Globus pallidus (tissue), 1 donor: Measurements from ENCODE around the gene SOX18.

Experiments used
- DNase-seq: peaks from one replicate; pipeline ENCODE4 v3.0.0-alpha.2; 2015; ENCODE audit warnings: low spot score

SOX18 gene

DNA sequence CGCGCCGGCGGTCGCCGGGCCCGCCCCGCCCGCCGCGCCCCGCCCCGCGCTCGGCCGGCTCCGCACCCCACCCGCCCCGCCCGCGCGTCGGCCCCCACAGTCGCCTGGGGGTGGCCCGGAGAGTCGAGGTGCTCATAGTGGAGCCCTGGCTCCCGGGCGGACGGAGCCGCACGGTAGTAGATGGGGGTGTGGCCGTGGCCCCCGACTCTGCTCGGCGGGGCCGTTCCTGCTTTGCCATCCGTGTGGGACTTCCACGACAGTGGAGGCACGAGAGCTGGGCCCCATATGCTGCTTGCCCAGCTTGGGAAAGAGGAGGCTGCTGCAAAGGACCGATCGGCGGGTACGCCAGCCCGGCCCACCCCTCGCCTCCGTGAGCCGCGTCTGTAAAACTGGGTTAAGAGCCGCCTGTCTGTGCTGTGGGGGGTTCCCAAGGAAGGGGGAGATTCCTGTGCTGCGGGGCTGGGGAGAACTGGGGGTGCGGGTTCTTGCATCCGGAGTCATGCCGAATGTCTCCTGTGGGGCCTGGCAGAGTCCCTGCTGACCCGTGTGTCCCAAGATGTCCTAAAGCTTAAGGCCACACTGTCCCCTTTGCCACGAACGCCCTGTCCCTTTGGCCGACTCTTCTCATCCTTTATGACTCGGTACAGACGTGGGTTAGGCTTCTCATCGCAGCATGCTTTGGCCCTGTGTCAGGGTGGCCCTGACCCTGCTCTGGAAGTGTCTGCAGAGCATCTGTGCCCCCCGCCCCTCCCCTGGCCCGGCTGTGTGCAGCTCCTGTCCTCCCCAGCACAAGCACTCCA, 30.8 kb upstream of the SOX18 start, which contains the start of gene OPRL1:
OPRL1 (plus strand) TSS at position 70 of the 800 bp plus-strand sequence. CDS start 12,639 bp downstream, outside the sequence.
- DNase-seq = no peak

DNA sequence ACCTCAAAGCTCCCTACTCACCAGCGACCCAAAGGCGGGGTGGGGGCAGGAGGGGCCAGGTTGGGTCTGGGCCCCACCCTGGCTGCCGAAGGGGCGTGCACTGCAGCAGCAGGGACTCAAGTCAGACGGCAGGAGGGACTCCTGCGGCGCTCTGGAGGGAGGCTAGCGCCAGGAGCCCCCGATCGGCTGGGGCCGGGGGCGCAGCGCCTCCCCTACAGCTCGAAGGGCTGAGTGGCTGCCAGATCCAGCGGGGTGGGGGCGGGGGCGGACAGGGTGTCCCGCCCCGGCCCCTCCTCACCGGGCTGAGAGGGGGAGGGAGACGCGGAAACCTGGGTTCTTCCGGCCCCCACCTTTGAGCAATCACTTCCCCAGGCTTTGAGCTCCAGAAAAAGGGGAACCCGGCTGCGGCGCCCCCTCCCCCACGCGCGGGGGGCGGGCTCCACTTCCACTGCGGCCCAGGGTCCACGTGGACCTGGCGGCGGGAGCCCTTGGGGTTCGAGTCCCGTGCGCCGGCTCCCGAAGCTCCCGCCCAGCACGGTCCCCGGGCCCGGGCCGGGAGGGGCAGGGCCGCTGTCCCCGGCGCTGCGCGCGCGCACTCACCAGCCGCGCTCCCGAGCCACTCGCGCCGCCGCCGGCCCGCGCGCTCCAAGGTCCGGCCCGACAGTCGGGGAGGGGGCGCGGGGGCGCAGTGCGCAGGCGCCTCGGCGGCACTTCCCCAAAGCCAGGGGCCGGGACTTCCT, 30.0 kb upstream of the SOX18 start, which contains the start of gene RGS19:
RGS19 (minus strand) TSS at position 246 of the 740 bp plus-strand sequence. CDS start 2,632 bp downstream, outside the sequence.
- DNase-seq = peak; percentile 45

DNA sequence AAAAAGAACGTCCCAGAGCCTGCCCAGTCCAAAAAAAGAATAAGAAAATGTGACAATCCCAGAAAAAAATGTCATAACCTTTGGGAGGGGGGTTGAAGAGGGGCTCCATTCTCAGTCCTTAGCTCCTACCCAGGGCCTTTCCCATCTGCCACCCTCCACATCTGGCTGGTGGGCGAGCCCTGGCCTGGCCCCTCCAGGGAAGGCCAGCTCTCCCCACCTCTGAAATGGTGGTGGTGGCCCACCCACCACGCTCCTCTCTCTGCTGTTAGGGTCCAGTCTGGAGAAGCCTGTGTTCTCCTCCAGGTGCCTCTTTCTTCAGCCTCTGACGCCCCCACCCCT, 29.5 kb upstream of the SOX18 start:
- no peak for DNase-seq

DNA sequence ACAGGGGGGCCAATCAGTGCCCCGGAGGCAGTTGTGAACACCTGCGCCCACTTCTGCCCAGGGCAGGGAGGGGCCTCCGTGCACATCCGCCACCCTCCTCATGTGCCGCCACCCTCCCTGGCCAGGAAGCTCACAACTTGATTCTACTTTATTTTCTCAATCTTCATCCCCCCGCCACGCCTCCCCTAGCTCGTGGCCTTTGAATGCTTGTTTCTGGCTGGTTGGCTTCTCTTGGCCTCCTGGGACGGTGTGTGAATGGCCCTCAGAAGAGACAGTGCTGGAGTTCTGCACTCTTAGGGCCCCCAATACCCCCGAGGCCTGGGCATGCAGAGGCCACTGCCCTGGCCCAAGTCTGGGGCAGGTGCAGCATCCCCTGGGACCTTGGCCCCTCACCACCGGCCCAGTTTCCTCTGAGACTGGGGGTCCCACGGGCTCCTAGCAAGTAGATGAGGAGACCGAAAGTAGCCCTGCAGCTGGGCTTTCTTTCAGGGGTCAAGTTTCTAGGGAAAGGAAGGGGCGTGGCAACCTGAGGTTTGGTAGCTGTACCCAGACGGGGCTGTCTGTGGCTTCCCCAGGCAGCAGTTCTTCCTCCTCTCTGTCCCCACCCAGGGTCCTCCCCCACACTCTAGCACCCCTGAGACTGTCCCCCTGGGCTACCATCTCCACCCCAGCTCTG, 28.6 kb upstream of the SOX18 start:
- no peak for DNase-seq

DNA sequence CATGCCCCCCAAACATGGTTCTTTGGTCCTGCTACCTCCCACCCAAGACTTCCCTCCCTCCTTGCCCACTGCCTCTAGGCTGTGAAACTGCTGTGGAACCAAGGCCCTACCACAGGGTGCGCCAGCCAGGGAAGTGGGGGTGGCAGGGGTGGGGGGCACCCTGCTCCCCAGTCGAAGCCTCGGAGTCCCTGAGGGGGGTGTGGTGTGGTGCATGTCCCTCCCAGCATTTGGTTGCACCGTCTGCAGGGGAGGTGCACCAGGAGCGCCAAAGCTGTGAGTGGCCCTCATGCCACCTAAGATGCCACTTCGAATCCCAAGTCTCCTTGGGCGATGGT, 28.1 kb upstream of the SOX18 start:
- DNase-seq = no peak

DNA sequence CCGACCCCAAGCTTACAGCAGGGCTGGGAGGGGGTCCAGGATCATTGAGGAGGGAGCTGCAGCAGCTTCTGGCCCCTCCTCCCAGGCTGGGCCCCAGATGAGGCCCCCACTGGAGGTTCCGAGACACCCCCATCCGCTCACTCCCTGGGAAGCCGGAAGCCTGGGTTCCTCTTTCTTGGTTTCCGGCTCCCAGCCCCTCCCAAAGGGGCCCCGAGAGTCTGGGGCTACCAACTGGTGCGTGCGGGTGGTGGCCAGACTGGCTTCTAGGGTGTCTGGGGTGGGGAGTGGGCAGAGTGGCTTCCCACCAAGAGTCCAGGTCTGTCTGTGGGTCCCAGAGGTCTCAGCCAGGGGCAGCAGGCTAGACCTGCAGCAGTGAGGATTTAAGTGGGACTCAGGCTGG, 27.7 kb upstream of the SOX18 start:
- peak; percentile 33 for DNase-seq

DNA sequence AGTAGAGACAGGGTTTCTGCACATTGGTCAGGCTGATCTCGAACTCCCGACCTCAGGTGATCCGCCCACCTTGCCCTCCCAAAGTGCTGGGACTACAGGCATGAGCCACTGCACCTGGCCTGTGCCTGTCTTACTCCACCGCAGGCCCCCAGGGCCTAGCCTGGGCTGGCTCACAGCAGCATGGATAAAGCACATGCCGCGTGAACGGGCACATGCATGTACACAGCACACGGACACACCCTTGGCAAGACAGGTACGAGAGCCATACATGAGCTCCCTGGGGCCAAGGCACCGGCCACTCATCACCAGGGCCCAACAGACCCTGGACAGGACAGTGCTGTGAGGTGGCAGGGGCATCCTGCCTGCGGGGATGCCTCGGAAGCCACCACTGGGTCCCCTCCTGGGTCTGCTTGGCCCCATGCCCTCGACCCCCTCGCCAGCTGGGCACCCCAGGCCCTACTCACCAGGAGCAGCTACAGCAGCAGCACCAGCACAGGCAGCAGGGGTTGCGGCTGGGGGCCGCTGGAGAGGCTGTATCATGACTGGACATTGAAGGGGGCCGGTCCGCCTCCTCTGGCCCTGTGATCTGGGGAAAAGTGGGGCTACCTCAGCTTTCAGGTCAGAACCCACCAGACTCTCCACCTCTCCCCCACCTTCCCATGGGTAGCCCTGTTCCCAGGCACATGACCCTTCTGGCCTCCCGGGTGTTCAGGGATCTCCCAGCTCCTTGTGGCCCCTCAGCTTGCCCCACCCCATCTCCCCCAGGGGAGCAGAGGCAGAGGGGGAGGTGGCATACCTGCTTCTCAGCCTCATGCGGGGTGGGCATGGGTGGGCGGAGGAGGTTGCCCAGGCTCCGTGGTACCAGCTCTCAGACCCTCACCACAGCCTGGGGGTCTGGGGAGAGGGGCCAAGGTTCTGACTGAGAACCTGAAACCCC, 26.9 kb upstream of the SOX18 start:
- no peak for DNase-seq

DNA sequence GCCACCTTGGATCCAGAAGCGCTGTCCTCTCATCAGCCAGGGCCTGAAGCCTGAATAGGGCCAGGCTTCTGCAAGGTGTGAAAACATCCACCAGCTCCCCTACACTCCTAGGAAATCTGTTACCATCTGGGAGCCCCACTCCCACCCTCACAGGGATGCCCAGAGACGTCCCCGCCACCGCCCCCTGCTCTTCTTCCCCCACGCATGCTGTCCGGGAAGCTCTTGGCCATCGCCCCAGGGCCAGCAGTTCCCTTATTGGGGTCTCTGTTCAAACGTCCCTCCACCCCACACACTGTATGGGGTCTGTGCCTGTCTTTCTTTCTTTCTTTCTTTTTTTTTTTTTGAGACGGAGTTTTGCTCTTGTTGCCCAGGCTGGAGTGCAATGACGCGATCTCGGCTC, 26.1 kb upstream of the SOX18 start:
- DNase-seq = no peak

DNA sequence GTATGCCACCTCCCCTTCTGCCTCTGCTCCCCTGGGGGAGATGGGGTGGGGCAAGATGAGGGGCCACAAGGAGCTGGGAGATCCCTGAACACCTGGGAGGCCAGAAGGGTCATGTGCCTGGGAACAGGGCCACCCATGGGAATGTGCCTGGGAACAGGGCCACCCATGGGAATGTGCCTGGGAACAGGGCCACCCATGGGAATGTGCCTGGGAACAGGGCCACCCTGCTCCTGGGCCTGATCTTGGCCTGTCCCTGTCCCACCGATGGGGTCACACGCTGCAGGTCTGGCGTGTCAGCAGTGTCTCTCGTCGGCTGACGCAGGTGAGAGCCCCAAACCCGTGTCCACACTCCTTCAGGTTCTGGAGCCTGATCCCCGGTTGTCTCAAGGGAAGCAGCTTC, 25.5 kb upstream of the SOX18 start:
- DNase-seq = no peak

DNA sequence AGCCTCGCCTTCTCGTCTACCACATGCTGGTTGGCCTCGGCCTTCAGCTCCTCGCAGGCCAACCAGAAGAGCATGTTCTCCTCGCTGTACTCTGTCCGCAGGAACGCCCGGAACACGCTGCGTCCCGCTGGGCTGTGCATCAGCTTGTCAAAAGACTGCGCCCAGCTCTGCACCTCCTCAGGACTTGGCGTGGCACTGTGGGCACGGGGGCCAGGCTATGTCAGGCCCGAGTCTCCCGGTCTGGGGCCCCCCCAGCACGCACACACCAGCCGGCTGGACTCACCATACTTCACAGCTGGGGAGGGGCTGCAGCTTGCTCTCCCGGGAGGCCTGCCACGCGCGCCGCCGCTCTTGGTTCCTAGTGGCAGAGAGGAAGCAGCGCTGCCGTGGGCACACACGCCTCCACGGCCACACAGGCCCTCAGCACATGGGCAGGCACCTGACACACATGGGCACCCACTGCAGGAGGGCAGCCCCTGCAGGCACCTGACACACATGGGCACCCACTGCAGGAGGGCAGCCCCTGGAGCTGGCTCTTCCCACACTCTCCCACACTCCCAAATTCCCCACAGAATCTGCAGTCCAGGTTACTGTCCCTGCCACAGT, 24.8 kb upstream of the SOX18 start:
- DNase-seq = no peak

DNA sequence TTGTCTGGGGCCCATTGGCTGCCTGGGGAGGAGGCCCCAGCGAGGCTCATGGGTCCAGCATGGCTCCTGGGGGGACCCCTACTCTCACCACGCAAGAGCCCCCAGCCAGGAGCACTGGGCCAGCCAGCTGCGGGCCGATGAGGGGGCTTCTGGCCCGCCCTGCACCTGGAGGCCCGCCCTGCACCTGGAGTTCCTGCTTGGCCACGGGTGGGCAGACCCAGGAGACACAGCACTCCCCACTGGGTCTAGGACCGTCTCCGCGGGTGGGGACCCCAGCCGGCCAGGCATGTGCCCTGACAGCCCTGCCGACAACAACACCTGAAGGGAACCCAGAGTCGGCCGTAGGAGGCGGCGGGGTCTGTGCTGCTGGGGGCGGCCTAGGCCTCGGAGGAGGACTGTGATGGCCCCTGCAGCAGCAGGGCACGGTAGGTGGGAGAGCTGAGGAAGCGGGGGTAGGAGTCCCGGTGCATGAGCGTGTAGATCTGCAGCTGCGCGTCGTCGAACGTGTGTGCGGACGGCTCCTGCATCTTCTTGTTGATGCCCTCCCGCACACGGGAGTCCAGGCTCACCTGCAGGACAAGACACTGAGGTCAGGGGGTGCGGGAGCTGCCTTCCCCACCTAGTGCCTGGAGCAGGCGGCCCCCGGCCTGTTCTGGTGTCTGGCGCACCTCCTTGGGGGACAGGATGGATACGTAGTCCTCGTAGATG, 24.2 kb upstream of the SOX18 start:
- DNase-seq = no peak

DNA sequence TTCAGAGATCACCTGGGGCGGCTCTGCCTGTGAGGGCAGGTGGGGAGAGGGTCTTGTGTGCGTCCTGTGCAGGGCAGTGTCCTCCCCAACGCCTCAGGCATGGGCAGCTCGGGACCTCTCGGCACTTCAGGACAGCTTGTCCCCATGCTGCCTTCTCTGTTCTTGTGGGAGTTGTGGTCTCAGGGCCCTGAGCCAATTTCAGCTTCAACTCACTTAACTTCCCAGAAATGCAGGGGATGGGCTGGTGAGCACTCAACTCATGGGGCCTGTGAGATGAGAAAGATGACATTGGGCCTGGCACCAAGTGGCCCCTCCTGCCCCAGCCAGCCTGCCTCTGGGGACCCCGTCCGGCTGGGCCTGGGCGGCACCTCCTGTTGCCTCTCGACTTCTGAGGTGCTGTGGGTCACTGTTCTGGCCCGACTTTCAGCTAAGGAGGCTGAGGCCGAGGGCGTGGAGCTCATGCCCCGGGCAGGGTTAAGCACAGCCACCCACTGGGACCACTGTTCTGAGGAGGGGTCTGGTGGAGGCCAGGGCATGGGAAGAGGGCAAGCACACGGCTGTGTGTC, 23.1 kb upstream of the SOX18 start:
- no peak for DNase-seq

DNA sequence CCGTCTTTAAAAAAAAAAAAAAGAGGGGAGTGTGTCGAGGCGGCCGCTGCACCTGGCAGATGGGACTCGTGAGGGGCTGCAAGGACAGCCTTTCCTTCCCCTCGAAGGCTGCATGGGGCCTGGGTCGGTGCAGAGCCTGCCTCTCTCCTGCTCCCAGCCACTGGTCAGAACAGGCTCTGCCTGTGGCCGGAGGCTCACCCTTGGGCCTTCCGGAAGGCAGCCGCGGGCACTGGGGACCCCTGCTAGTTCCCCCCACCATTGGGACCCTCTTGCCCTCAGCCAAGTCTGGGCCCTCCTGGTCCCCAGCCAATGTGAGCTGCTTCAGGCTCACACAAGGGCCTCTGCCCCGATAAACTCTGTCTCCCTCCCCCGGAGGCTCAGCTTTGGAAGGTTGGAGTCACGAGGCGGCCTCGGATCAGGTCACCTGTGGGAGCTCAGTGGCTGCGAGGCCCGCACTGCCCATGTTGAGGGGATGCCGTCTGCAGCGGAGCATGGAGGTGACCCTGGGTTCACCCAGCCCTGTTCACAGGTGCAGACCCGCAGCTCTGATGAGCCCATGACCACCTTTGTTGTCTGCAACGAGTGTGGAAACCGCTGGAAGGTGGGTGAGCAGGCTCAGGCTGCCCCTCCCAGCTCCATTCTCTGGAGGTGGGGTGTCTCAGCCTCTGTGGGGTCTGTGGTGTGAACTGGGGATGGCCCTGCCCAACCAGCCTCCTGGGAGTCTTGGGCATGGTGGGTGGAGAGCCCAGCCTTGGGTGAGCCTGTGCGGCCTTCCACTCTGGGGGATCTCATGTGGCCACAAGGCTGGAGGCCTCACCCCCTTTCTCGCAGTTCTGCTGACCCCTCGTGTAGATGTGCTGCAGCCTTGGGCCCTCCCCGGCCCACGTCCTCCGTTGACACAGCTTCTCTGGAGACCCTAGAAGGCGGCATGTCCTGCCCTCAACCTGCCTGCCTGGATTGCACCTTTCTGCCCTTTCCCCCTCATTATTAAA, 22.2 kb upstream of the SOX18 start:
- DNase-seq = no peak

DNA sequence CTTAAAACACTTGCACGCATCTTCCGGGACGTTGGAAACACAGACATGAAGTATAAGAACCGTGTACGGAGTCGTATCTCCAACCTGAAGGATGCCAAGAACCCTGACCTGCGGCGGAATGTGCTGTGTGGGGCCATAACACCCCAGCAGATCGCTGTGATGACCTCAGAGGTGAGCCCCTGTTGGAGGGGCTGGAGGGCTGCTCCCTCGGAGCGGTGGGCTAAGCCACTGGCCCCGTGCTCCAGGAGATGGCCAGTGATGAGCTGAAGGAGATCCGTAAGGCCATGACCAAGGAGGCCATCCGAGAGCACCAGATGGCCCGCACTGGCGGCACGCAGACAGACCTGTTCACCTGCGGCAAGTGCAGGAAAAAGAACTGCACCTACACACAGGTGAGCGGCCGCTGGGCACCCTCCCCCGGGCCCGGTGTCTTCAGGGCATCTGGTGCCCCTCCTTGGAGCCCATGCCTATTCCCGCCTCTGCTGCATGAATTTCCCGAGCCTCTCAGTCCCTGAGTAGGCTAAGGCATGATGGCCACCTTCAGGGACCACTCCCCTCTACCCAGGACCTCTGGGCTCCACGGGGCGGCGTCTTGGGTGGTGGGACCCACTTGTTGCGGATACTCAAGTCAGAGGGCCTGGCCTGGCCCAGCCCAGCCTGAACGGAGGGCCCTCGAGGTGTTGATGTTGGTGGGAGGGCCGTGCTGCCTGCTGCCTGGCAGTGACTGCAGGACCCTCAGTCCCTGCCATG, 21.0 kb upstream of the SOX18 start:
- no peak for DNase-seq

DNA sequence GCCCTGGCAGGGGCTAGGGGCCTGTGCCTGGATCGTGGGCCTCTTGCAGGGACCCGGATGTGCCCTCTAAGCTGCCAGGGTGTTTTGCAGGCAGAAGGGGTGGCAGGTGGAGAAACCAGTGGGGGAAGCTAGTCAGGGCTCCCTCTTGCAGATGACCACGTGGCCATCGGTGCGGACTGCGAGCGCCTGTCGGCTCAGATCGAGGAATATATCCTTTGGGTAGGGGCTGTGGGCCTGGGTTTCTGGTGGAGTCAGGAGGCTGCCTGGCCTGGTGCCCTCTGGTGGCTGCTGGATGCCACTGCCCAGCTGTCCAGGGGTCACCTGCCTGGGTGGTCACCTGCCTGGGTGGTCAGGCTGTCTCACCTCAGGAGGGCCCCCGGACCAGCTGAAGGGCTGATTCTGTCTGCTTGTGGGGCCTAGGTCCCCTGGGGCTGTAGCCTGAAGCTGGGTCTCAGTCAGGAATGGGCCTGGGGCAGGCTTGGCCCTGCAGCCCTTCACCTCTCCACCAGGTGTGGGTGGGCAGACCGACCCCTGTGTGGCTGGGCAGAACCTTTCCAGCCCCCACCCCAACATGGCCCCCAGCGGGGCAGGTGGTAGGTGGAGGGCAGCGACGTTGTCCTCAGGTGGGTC, 20.3 kb upstream of the SOX18 start:
- no peak for DNase-seq

DNA sequence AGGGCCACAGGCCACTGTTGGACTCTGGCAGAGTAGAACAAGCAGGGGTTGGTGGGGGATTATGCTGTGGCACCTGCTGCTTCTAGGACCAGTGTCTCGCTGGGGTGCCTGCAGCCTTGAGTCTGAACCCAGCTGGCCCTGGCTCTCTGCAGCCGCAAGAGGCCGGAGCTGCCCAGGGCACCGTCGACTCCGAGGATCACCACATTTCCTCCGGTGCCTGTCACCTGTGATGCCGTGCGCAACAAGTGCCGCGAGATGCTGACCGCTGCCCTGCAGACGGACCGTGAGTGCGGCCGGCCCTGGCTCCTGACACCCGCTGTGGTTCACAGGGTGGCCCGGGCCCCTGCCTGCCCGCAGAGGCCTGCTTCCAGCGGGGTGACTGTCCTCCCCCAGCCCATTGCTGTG, 19.8 kb upstream of the SOX18 start:
- no peak for DNase-seq

DNA sequence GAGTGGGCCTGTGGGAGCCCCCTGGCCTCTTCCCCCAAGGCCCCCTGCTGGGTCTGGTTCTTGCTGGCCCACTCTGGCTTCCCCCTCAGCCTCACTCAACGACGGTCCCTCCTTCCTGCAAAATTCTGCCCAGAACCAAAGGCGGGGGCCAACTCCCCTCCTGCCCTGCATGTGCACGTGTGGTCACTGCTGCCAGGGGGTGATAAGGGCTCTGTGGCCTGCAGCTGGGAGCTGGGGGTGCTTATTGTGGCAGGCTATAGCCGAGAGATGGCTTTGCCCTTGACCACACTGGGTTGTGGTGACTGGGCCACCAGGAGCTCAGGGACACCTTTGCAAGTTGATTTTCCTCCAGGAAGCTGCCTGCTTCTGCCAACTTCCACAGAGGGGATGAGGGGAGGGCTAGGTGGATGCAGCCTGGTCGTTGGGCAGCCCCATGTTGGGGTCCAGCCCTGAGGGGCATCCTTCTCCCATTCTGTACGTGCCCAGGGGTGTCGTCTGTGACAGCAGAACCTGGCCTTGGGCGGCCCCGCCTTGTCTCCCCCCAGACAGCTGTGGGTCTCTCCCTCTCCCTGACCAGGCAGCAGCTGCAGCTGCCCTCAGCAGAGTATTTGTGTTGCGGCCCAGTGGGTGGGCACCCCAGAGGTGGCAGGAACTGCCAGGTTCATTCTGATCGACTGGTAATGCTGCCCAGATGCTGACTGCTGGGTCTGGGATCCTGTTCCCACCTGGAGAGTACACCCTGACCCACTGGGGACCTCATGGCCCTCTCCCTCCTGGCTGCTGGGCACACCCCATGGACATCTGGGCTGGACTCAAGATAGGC, 19.2 kb upstream of the SOX18 start:
- no peak for DNase-seq
